AG20443 (cell line): ENCODE data around the gene PDK4.
"Not testable (repeated sequence)": the region's sequence is repeated elsewhere in the genome, so short reads cannot be mapped to it uniquely, and the experiment has no call there.

Experiments
- DNase-seq: peaks from one replicate; pipeline ENCODE4 v3.0.0; 2012; ENCODE audit warnings: low spot score, mixed read lengths

Gene PDK4

DNA sequence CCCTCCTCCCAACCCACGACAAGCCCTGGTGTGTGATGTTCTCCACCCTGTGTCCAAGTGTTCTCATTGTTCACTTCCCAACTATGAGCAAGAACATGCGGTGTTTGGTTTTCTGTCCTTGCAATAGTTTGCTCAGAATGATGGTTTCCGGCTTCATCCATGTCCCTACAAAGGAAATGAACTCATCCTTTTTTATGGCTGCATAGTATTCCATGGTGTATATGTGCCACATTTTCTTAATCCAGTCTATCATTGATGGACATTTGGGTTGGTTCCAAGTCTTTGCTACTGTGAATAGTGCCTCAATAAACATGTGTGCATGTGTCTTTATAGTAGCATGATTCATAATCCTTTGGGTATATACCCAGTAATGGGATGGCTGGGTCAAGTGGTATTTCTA, 8.5 kb upstream of the PDK4 start:
- not testable (repeated sequence) for DNase-seq

DNA sequence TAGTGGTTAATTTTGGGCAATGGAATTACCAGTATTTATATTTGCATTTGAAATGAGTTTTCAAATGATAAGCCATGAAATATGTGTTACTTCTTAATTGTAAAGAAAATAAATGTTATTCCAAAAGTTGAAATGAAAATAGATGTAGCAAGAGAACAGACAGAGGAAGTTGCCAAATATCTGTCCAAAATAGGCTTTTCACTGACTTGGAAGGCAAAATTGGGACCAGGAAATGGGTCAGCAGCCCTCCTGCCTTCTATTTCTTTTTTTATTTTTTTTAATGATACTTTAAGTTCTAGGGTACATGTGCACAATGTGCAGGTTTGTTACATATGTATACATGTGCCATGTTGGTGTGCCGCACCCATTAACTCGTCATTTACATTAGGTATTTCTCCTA, 8.1 kb upstream of the PDK4 start:
- not testable (repeated sequence) for DNase-seq

DNA sequence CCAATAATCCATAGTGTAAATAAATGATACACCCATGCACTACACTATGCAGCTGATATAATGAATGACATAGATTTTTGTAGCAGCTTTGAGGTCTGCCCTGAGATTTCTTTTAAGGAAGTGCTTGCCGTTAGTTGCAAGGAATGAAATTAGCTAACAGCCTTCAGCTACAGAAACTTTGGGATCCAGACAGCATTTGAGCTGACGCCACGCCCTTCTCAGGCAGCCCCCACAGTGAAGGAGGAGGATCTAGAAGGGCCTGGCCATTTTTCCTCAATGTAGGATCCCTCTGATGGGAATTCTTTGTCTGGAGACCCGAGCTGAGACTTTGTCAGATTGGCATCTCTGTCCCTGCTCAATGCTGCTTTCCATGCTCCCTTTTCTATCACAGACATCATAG, 6.1 kb upstream of the PDK4 start:
- DNase-seq: no peak

DNA sequence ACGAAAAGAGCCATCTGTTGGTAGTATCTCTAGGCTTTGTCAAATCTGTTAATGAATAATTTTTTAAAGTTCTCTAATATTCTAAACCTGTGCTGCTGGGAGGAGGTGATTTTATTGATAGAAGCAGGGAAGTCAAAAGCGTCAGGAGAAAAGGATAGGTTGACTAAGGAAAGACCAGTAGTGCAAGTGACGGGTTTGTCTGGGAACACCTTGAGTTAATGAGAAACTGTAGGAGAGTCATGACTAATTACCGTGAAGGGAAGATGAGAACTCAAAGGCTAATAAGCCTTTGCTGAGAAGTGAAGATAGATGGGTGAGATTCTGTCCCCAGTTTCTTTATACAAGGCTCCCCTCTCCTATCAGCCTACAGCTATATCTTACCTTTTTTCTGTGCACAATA, 5.0 kb upstream of the PDK4 start:
- no peak for DNase-seq

DNA sequence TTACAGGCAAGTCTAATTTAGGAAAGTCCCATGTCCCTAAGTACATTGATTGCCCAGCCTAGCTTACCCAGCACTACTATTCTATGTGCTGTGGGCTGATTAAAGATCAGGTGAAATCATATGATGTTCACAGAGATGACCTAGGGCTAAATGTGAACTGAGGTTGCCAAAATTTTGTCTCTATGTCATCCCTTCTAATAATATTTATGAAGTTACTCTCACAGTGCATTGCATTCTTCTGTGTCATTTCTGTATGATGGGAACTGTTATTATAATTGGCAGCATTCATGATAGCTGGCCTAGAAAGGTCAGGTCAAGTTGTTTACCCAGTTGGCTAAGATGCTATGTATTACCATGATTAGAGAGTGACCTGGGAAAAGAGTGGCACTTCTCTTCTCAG, 2.8 kb upstream of the PDK4 start:
- no peak for DNase-seq

DNA sequence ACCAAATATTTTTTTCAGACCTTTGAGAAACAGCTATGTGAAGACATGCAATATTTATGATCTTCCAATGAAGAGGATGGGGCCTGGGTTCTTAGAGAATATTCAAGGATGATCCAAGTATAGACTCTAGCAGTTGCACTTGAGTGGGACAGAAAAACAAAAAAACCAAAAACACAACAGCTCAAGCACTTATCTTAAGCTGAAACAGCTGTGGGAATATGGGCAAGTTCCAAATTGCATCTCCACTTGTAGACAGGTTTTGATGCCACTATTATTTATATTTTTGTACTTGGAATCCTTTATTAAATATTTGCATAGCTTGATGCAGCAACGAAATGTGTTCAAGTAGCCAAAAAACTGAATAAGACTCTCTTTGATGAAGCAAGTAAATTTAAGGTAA, 2.2 kb upstream of the PDK4 start:
- DNase-seq: no peak

DNA sequence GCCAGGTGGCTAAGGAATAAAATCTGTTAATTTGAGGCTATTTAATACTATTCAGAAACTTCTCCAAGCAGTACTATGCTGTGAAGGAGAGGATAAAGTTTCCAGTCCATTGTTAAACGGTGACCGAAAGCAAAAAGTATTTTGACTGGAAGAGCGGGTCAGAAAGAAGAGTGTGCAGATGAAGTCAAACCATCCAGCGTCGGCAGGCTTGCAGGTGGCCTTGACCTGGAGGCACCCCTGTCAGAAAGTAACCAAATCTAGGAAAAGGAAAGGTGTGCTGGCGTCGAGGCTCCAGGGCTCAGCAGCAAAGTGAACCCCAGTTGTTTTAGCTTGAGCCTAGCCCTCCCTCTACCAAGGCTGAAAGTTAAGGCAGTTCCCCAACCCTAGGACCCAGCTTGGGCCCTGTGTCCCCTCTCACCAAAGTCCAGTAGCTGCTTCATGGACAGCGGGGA, 544 bp downstream of the PDK4 start:
- no peak for DNase-seq

DNA sequence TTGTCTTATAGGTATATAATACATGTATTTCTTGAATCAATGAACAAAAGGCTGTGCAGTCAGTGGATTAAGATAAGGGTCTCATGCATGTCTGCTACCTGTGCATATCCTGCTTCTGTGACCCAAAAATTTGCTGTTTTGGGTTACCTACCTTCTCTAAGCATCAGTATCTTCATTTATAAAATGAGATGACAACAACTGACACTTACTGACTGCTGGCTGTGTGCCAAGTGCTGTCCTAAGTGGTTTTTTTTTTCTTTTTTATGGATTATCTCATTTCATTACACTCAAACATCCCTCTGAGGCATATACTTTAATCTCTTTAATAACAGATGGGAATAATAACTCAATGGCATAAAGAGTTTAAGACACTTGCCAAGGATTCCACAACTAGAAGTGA, 2.1 kb downstream of the PDK4 start:
- DNase-seq: no peak

DNA sequence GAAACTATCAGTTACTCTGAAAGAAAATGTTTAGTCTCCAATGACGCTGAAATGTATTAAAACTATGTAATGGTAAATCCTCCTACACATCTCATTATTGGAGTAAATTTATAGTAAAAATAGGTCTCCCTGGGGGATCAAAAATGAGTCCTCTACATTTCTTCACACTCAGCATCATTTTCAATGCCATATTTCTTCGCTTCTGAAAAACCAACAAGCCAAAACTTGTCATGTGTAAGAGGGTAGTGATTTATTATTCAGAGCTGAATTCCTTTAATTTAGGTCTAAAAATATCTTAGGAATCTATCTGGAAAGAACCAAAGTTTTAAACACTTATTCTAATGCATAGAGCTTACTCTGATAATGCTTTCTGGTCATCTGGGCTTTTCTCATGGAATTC, 3.0 kb downstream of the PDK4 start:
- DNase-seq: no peak

DNA sequence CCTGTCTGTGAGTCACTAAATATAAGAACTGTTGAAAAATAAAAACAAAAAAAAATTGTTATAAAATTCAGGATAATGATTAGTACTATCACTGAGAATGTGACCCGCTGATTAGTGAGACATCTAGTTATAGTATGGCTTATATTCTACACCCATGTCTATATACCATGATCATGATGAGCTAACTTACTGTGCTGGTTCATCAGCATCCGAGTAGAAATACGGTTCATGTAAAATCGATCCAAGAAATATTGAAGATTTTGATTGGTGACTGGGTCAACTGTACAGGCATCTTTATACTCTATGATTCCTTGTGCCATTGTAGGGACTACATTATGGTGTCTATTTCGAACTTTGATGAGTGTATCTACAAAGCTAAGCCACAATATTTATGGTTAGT, 3.7 kb downstream of the PDK4 start:
- no peak for DNase-seq

DNA sequence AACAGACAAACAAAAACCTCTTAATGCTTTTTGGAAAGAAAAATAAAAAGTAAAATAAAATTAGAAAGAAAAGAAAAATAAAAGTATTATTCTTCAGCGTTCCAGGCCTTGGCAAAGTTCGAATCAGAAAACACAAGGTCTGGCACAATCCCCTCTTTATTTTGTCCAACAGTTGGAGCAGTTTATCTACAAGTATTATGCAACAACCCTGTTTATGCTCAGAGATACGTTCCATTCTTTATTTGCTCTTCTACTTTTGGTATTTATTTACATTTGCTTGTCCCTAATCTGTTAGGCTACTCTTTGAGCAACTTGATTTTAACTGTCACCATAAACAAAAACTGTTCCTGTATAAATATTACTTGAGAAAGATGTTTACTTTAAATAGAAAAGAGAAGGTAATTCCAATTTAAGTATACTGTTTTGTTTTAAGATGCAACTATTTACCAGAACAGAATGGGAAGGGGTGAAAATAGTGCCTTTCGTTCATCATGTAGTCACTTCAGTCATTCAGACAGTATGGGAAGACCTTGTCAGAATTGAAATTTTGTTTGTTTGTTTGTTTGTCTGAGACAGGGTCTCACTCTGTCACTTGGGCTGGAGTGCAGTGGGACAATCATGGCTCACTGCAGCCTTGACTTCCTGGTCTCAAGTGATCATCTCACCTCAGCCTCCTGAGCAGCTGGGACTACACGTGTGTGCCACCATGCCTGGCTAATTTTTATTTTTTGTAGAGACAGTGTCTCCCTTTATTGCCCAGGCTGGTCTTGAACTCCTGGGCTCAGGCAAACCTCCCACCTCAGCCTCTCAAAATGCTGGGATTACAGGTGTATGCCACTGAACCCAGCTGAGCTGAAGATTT, 5.7 kb downstream of the PDK4 start:
- DNase-seq: no peak

DNA sequence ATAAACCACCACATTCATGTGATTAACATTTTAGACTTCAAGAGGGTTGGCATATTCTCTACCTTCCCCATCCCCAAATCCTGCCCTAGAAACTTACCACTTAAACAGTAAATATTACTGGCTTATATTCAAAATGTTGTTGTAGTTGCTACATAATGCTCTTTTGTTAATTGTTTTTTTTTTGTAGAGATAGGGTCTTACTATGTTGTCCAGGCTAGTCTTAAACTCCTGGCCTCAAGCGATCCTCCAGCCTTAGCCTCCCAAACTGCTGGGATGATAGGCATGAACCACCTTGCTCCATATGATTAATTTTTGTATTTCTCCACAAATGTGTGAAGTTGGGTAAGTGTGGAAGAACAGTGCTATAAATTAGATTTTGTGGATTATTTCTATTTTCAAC, 6.5 kb downstream of the PDK4 start:
- DNase-seq: no peak

DNA sequence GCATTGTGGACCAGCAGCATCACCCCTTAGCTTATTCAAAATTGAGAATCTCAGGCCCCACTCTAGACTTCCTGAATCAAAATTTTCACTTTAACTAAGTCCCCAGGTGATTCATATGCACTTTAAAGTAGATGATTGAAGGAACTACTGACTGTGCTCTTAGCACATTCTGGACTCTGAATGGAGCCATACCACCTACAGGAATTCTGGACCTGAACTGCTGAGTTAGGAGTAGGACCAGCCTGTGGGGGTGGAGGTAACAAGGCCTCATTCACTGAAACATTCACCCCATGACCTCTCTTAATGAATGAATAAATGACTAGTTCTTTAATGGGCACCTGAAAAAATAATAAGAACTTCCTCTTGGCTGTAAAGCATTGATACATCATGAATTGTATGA, 7.3 kb downstream of the PDK4 start:
- DNase-seq: no peak

DNA sequence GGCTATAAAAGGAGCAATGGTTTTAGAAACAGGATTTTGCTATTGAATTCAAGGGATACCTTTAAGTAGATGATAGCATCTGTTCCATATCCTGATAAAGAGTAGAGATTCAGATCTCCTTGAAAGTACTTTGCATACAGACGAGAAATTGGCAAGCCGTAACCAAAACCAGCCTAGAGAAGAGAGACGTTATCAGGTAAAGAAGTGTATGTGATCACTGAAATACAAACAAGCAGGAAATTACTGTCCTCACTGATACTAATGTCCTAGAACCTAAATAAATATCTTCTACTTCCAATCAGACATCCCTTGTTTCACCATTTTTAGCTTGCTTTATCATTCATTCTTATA, 9.4 kb downstream of the PDK4 start:
- no peak for DNase-seq

DNA sequence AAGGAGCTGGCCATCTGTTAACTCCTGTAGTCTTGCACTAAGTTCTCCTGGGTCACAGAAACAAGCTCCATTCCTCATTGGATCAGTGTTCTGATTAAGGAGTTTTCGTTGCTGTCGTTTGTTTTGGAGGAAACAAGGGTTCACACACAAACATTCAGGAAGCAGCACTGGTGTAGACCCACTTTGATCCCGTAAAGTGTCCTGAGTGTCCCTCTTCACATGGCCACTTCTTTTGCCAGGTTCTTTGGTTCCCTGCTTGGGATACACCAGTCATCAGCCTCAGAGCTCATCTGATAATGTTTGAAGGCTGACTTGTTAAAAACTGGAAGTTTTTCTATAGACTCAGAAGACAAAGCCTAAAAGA, 10.9 kb downstream of the PDK4 start:
- DNase-seq: no peak

DNA sequence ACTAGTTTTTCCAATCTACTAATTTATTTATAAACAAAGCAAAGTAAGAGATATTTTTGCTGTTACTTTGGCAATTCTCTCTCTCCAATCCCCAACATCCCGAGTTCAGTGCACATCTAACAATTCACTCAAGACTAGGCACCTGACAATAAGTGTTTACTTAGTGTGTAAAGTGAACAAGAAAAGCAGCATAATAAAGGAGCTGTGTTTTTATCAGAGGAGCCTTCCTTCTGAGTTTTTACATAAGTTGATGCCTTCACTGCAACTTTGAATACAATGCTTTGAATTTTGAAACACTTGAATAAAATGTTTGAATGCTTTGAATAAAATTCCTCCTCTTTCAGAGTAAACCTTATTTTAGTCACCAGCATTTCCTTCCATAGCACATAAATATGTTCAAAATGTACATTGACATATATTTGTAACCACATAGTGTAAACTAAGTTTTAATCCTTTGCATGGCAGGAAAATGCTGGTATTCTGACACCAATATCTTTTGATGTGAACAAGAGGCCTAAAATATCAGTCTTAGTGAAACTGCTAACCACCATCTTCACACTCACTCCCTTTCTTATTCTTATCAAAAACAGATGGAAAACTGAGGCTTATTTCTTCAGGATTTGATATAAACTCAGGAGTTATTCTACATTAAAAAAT, 11.4 kb downstream of the PDK4 start:
- DNase-seq: no peak

DNA sequence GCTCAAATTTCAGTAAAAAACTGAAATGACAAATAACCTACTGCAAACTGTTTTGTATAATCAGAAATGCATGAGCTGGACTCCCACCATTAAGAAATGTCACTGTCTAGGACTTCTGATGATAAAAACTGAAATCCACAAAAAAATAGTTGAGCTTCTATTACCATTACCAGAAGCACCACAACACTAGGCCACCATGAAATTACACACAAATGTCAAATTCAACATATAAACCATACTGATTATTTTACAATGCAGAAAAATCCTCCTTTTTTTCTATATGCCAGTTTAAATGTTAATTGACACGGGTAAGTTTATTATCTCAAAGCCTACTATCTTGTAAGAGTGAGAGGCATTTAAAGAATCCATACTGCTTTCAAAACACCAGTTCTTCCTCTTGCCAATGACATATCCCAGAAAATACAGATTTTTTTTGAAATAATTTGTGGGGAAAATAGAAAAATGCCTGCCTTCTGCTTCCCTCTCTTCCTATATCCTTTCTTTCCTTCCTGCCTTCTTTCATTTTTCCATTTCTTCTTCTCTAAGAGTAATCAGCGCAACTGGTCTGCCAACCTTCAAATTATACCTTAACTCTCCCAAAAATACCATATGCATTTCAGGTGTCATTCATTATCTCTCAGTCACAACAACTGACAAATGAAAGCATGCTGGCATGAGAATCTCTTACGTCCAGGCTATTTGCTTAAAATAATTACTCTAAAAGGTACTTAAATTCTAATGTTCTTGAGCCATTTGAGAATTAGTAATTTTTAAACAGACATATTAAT, 12.3 kb downstream of the PDK4 start:
- DNase-seq: no peak

DNA sequence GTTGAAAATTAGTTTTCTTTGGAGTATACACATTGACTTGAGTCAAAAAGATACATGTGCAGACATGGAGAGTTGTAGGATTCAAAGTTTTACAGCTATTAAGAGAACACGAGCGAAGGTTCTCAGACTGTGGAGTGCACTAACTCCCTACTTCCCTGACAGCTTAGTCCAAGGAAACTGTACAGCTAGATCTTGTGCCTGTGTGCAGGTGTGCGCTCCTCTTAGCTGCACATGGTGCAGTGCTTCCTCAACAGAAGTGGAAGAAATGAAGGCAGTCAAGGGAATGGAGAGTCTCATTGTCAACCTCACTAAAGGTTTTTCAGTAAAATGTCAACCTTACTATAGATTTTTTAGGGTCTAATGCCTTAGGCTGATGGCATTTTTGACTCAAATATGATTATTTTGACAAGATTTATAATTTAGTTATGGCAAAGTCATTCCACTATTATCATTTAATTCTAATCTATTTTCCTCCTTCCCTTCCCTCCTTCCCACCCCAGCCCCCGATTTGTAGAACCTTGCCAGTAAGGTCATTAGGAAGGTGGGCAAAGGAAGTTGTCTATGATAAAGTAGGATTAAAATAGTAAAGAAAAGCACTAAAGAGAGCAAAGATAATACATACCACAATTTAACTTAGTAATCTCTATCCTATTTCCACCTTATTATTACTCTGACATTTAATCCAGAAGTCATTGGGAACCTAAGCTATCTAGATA, 13.6 kb downstream of the PDK4 start:
- DNase-seq: no peak

DNA sequence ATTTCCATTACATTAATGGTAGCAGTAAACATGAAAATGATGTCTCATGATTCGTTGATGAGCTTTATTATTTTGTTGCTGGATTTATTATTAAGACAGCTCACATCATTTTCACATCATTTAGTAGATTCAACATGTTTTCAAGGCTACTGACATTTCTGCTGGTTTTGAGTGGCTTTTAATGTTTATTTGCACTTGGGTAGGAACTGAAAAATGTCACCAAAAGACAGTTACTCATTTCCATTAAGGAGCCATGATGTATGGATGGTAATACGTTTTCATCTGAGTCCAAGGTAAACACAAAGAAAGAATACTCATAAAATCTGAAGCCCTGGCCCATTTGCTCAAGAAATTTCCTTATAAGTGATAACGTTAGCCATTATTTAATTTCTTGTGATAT, 14.8 kb downstream of the PDK4 start:
- no peak for DNase-seq

DNA sequence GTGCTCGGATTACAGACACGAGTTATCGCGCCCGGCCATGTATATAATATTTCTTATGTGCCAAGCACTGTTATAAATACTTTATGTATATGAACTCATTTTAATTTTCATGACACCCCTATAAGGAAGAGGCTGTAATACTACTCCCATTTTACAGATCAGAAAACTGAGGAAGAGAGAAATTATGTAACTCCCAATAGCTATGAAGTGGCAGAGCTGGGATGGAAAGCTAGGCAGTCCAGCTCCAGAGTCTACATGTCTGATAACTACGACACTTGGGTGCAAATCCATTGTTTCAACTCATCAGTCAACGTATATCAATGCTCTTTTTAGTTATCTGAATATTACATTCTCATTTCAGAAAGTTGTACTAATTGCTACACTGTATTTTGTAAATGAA, 17.0 kb downstream of the PDK4 start:
- DNase-seq: no peak

DNA sequence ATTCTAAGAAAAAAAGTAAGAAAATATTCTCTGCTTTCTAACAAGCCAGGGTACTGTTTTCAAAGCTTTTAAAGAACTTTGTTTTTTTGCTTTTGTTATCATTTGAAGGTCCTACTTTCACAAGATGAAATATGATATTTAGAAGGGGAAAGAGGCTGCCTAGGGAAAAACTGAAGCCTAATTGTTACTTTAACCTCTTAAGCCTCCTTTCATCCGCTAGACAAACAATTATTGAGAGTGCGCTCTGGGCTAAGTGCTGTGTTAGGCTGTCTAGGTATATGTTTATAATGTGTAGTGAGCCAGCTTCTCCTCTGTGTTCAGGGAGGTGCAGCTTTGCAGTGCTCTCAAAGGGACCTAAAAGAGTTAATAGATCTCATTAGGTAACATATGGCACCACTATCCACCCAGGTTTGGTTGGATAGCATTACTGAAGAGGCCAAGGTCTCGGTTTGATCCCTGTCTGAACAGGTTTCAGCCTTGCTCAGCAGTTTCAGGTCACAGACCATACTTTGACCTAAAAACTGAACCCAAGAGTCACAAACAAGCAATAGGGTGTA, 17.9 kb downstream of the PDK4 start:
- no peak for DNase-seq

DNA sequence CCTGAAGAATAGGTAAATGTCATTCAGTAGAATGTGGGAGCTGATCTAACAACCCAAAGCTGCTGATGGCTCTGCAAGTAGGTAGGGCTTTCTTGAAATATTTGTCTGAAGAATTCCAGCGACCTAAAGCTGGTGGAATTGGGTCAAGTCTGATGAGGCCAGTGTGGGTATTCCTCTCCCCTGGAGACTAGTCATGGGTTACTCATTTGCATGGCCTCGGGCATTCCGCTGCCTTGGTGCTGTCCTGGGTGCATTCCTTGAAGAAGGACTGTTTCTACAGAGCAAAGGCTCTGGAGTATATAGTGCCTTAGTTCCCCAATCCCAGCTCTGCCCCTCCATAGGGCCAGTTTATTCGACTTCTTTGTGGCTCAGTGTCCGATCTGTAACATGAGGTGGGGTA, 19.2 kb downstream of the PDK4 start:
- DNase-seq: peak; percentile 9
